Measurements from ENCODE around the gene SIGLEC8. TPM values are rescaled to one million over a fixed set of nuclear protein-coding genes. Genes with fewer than 3 reads are reported as not detected.

SIGLEC8 gene
- total and polyA plus RNA-seq, 2 of the 4 experiments (the other 2 are of a cell fraction): not detected

- Histone ChIP-seq H3K9me1 (ENCODE audit: insufficient read depth, low read length) (no peaks in the 10 kb centered on the region), H4K5ac (ENCODE audit: low read depth, low read length) (no peak overlapping the region), H3K23ac (ENCODE audit: low read depth, low read length) (no peak overlapping the region), H4K8ac (ENCODE audit: low read depth in 2 of 2, low read length in 2 of 2) (no peak overlapping the region), H3K9ac (ENCODE audit: low read depth, low read length) (no peak overlapping the region), H3K27ac (ENCODE audit: insufficient read depth, low read length) (no peak overlapping the region), H2AK9ac (replicated peaks; ENCODE audit: low read depth, low read length, poor library complexity) (no peak overlapping the region), H3K4ac (ENCODE audit: low read depth, low read length) (no peak overlapping the region), H2AFZ (replicated peaks; ENCODE audit: low read length, poor library complexity) (no peak overlapping the region), H2BK20ac (ENCODE audit: low read depth, low read length) (no peak overlapping the region), H3K4me1 (ENCODE audit: control insufficient read depth, insufficient read depth, low read length) (no peaks in the 10 kb centered on the region), H2BK5ac (ENCODE audit: low read depth, low read length, poor library complexity, severe bottlenecking) (no peak overlapping the region), H3K36me3 (ENCODE audit: control insufficient read depth, insufficient read depth, low read length) (no peaks in the 10 kb centered on the region), H4K20me1 (ENCODE audit: insufficient read depth, low read length) (no peaks in the 10 kb centered on the region), H3K56ac (ENCODE audit: extremely low read depth, insufficient read depth, low read length) (no peak overlapping the region), H3K14ac (replicated peaks; ENCODE audit: low read depth, low read length) (no peak overlapping the region), H2BK15ac (ENCODE audit: low read depth, low read length) (no peak overlapping the region), H3K4me3 (ENCODE audit: insufficient read depth, low read depth, low read length) (no peak overlapping the region), H4K91ac (ENCODE audit: insufficient read depth, low read depth, low read length) (no peak overlapping the region), H2BK120ac (ENCODE audit: low read depth, low read length) (no peak overlapping the region), H2AK5ac (ENCODE audit: low read depth, low read length) (no peak overlapping the region), H3K18ac (ENCODE audit: low read depth, low read length) (no peak overlapping the region), H3K4me2 (ENCODE audit: low read depth, low read length) (no peak overlapping the region), H3K79me1 (ENCODE audit: low read depth in 1 of 2, low read length in 2 of 2) (no peaks in the 10 kb centered on the region), H3K27me3 (ENCODE audit: control insufficient read depth, insufficient read depth, low read length) (no peaks in the 10 kb centered on the region), H3K9me3 (ENCODE audit: control insufficient read depth, insufficient read depth, low read length) (peaks cover 9% of the 10 kb centered on the region)
- POLR2A ChIA-PET (ENCODE audit: unreplicated experiment): no interaction called here
- TF ChIP-seq POLR2A (IDR thresholded peaks at IDR 0.05; ENCODE audit: low read depth, low read length) (no peak), BHLHE40 (IDR thresholded peaks at IDR 0.05; ENCODE audit: low read depth, low read length) (no peak), ELK1 (IDR thresholded peaks at IDR 0.05; ENCODE audit: borderline replicate concordance, low read depth, low read length) (no peak), CTCF (conservative IDR thresholded peaks at IDR 0.05; ENCODE audit: low read depth, low read length) (no peak)
- in situ Hi-C loops (cut with MboI; ENCODE audit: low sequenced_read_pairs): no loop called here
- WGBS, 2 experiments (ENCODE audit: extremely low coverage in 2 of 2, insufficient read length in 1 of 2): no CpG with 5 or more reads among the region's 7 CpGs
- ATAC-seq (ENCODE audit: low read depth) (no peak), DNase-seq (no peak)
- intact Hi-C loops (cut with micrococcal nuclease): no loop called here
- BruUV-seq (replicated peaks): no TSS peak
- CTCF ChIA-PET: no interaction called here
- dilution Hi-C loops (cut with HindIII; ENCODE audit: low sequenced_read_pairs, unreplicated experiment): no loop called here
These were observed 33.3 kb upstream of the SIGLEC8 start for GRCh38 chr19:51491586-51491985.

All from IMR-90 (cell line).